OCI-LY7 (cell line): ENCODE results near the gene SLC25A44. TPM values are rescaled to one million over a fixed set of nuclear protein-coding genes. Genes with fewer than 3 reads are reported as not detected.

ENCODE experiments used
- BruUV-seq: library from RNA; stranded (reverse); fragments of 400-500 nt; replicated peaks from 2 replicates; lab custom pipeline; 2021; lab: Mats Ljungman, UMichigan
- CTCF ChIA-PET: fragments of 300-600 bp; sonication (Branson Sonifier 250); formaldehyde crosslinking; loops from one replicate; lab custom pipeline; 2022; ENCODE audit warnings: antibody characterized with exemption; ENCODE audit not compliant: unreplicated experiment; lab: Charles Lee
- POLR2A ChIA-PET: fragments of 300-600 bp; sonication (Branson Sonifier 250); formaldehyde crosslinking; loops from one replicate; lab custom pipeline; 2022; ENCODE audit warnings: antibody characterized with exemption; lab: Charles Lee
- DNase-seq: peaks from one replicate; pipeline ENCODE4 v3.0.0-alpha.2; 2015; ENCODE audit warnings: low spot score
- H2AFZ ChIP-seq: fragments of 200-600 bp; sonication (generic), shearing (Covaris generic); 2 replicates; pipeline ENCODE4 v1.6.1; 2014; ENCODE audit warnings: mild to moderate bottlenecking, antibody characterized with exemption, low read length, moderate library complexity
- H3K27ac ChIP-seq: fragments of 200-600 bp; sonication (generic); 2 replicates; pipeline ENCODE4 v1.5.1; 2014; ENCODE audit warnings: mixed run types, low read depth, mild to moderate bottlenecking, moderate library complexity, low read length, inconsistent platforms; ENCODE audit not compliant: poor library complexity, severe bottlenecking
- H3K36me3 ChIP-seq: fragments of 200-600 bp; sonication (generic); 2 replicates; pipeline ENCODE4 v1.6.1; 2014; ENCODE audit warnings: mild to moderate bottlenecking, antibody characterized with exemption, low read length, moderate library complexity, mixed read lengths; ENCODE audit not compliant: insufficient read depth
- H3K4me1 ChIP-seq: fragments of 200-600 bp; sonication (generic); 2 replicates; pipeline ENCODE4 v1.5.1; 2014; ENCODE audit warnings: mild to moderate bottlenecking, low read length; ENCODE audit not compliant: insufficient read depth, poor library complexity, severe bottlenecking
- H3K4me2 ChIP-seq: fragments of 200-600 bp; sonication (generic); 2 replicates; pipeline ENCODE4 v1.6.1; 2014; ENCODE audit warnings: mild to moderate bottlenecking, low read length
- H3K4me3 ChIP-seq: fragments of 200-600 bp; sonication (generic); 2 replicates; pipeline ENCODE4 v1.5.1; 2014; ENCODE audit warnings: mild to moderate bottlenecking, low read depth, low read length; ENCODE audit not compliant: poor library complexity, severe bottlenecking
- H3K79me2 ChIP-seq: fragments of 200-600 bp; sonication (generic); 2 replicates; pipeline ENCODE4 v1.6.1; 2016; ENCODE audit warnings: low read depth, mild to moderate bottlenecking, low read length, moderate library complexity, mixed read lengths; ENCODE audit not compliant: insufficient read depth
- H3K9me2 ChIP-seq: fragments of 200-600 bp; sonication (generic); 2 replicates; pipeline ENCODE4 v1.6.1; 2016; ENCODE audit warnings: mild to moderate bottlenecking, low read length, mixed read lengths; ENCODE audit not compliant: insufficient read depth
- H3K9me3 ChIP-seq: fragments of 200-600 bp; sonication (generic); 2 replicates; pipeline ENCODE4 v1.6.1; 2014; ENCODE audit warnings: mild to moderate bottlenecking, mixed run types, low read length, mixed read lengths
- H4K20me1 ChIP-seq: fragments of 200-600 bp; sonication (generic); 2 replicates; pipeline ENCODE4 v1.6.1; 2014; ENCODE audit warnings: mild to moderate bottlenecking, antibody characterized with exemption, low read length, moderate library complexity, mixed read lengths; ENCODE audit not compliant: insufficient read depth
- EZH2phosphoT487 ChIP-seq: fragments of 200-600 bp; sonication (generic); IDR thresholded peaks from 2 replicates; pipeline ENCODE4 v1.6.1; 2018; ENCODE audit warnings: low read depth, borderline replicate concordance, mild to moderate bottlenecking, mixed run types, antibody characterized with exemption, low read length, moderate library complexity, mixed read lengths
- intact Hi-C: fragments of 100-400 bp; cut with micrococcal nuclease; formaldehyde crosslinking; loops from one replicate; pipeline ENCODE4 v1.10.0; 2022; ENCODE audit not compliant: unreplicated experiment
- total RNA-seq, 2 experiments: library from RNA; depleted of rRNA in 1 of 2; stranded (reverse); fragments of >200 nt in 1 of 2; shearing (Covaris generic) in 1 of 2; gene quantifications; 2 replicates each; pipeline ENCODE4 v1.2.3, GENCODE V29; 2014 to 2022
- TF ChIP-seq, protein P1 (sequence below): fragments of 200-600 bp; sonication (generic); conservative IDR thresholded peaks from 2 replicates; pipeline ENCODE4 v1.5.1; 2014; ENCODE audit warnings: mild to moderate bottlenecking, antibody characterized with exemption, low read length, moderate library complexity, mixed read lengths

The SLC25A44 gene
- total RNA-seq, 2 experiments from 2014 or later = 11.0 to 22.5 TPM

DNA sequence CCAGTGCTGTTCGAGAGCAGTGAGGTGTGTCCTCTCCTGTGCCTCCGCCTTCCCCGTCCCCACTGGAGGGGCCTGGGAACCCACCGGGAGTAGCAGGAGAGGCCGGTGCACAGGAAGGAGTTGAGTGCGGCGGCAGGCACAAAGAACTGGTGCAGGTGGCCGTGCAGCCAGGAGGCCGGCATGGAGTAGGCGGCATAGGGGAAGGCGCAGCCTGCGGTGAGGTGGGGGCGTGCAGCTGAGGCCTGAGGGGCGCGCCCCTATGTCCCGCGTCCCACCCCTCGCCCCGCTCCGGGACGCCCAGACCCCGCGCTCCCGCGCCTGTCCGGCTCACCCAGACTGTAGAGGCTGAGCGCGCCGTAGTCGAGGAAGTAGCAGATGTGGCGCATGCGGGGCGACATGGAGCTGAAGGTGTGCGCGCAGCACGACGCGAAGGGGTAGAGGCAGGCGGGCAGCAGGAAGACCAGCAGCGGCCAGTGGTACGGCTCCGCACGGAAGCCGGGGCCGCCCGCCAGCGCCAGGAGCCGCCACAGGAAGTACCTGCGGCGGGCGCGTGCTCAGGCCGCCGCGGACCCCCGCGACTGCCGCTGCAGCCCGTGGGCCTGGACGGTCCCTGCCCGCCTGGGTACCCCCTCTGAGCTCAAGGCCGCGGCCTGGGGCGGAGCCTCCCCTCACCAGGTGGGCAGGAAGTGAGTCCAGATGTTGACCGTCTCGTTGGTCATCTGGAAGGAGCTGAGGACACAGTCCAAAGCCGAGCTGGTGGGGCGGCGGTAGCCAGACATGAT is 51.7 kb downstream of the SLC25A44 start:
- POLR2A ChIA-PET = interaction anchor here (0.9 kb wide), 1 partner anchor 117 kb away, joined by 3 read pairs; no protein-coding TSS in a partner anchor
- Histone ChIP-seq H3K36me3 (peaks cover 23% of the 10 kb centered on the region), H2AFZ (no peak overlapping the region), H3K4me1 (no peaks in the 10 kb centered on the region), H4K20me1 (no peaks in the 10 kb centered on the region; the same call in 1 of the 2 replicates), H3K79me2 (no peaks in the 10 kb centered on the region), H3K27ac (no peak overlapping the region), H3K4me3 (no peak overlapping the region), H3K4me2 (no peak overlapping the region; the same call in 1 of the 2 replicates), H3K9me3 (no peaks in the 10 kb centered on the region), H3K9me2 (no peaks in the 10 kb centered on the region)
- TF ChIP-seq, protein P1, sequence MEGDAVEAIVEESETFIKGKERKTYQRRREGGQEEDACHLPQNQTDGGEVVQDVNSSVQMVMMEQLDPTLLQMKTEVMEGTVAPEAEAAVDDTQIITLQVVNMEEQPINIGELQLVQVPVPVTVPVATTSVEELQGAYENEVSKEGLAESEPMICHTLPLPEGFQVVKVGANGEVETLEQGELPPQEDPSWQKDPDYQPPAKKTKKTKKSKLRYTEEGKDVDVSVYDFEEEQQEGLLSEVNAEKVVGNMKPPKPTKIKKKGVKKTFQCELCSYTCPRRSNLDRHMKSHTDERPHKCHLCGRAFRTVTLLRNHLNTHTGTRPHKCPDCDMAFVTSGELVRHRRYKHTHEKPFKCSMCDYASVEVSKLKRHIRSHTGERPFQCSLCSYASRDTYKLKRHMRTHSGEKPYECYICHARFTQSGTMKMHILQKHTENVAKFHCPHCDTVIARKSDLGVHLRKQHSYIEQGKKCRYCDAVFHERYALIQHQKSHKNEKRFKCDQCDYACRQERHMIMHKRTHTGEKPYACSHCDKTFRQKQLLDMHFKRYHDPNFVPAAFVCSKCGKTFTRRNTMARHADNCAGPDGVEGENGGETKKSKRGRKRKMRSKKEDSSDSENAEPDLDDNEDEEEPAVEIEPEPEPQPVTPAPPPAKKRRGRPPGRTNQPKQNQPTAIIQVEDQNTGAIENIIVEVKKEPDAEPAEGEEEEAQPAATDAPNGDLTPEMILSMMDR = no peak
- TF ChIP-seq EZH2phosphoT487 = no peak
- intact Hi-C loops = no loop called here
- BruUV-seq = no TSS peak
- CTCF ChIA-PET = no interaction called here
- DNase-seq = no peak

DNA sequence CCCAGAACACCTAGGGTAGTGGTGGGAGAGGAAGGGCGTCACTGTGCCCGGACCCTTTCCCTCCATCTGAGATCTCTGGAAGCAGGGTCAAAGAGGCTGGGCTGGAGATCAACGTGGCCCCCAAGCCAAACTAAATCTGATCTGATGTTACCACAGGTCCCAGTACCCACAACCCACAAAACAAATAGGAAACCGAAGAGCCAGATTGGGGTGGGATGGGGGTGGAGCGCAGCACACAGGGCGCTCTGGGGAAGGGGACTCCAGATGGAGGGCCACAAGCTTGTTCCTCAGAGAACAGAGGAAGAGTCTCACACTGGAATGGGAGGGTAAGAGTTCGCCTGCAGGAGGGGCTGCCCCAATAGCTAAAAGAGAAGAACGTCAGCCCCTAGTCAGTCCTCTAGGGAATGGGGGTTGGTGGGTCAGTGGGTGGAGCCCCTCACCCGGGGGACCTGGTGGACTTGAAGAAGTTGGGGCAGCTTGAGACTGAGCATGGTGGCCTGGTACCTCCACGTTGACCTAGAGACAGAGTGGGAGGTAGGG is 52.4 kb downstream of the SLC25A44 start:
- H3K79me2 ChIP-seq = no peaks in the 10 kb centered on the region
- no peak for TF ChIP-seq EZH2phosphoT487
- TF ChIP-seq, protein P1 = no peak
- no TSS peak for BruUV-seq
- no peak for DNase-seq
- no peak overlapping the region for H3K27ac ChIP-seq
- no peak overlapping the region for H3K4me3 ChIP-seq
- no peaks in the 10 kb centered on the region for H3K9me2 ChIP-seq
- H3K9me3 ChIP-seq = no peaks in the 10 kb centered on the region
- CTCF ChIA-PET = no interaction called here
- POLR2A ChIA-PET = interaction anchor here (0.9 kb wide), 1 partner anchor 117 kb away, joined by 3 read pairs; no protein-coding TSS in a partner anchor
- H4K20me1 ChIP-seq = no peaks in the 10 kb centered on the region; the same call in 1 of the 2 replicates
- H3K4me1 ChIP-seq = no peaks in the 10 kb centered on the region
- H3K36me3 ChIP-seq = peaks cover 30% of the 10 kb centered on the region
- H2AFZ ChIP-seq = no peak overlapping the region
- intact Hi-C loops = no loop called here
- H3K4me2 ChIP-seq = no peak overlapping the region
